GM19035 (cell line): ENCODE results near the gene NT5C3B.
"Not testable (repeated sequence)": the region's sequence is repeated elsewhere in the genome, so short reads cannot be mapped to it uniquely, and the experiment has no call there.

Experiments
- ATAC-seq: cut with Tn5 transposase; IDR thresholded peaks from one replicate; pipeline ENCODE4 v1.9.1; 2021; ENCODE audit not compliant: unreplicated experiment

The NT5C3B gene

DNA sequence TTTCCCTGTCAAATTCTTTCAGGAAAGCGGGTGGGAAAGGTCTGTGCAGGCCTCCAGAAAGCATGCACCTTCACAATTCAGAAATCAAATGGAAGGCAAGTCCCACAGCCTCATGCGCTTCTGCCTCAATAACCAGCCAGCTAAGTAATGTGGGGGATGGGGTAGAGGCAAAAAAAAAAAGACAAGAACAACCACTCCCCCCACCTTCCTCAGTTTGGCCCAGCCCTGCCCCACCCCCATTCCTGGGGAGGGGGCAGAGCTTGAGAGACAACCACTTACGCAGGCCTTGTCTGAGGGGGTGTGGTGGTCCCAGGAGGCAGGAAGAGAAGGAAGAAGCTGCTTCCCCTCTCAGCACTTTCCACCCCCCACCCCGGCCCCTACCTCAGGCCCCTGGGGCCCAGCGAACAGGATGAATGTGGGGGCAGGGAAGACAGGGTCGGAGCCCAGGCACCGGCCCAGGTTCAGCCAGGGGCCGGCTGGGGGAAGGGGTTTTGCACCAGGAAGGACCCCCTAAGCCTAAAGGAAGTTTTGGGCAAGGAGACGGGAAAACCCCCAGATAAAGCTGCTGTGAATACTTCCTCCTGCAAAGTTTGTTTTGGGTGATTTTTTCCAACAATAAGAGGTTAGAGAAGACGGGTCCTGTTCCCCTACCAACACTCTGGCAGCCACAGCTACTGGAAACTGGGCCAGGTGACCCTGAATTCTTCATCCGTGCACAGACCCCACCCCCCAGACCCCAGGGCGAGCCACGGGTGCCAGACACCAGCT lies 50.8 kb downstream of the NT5C3B start:
- ATAC-seq, result no peak

DNA sequence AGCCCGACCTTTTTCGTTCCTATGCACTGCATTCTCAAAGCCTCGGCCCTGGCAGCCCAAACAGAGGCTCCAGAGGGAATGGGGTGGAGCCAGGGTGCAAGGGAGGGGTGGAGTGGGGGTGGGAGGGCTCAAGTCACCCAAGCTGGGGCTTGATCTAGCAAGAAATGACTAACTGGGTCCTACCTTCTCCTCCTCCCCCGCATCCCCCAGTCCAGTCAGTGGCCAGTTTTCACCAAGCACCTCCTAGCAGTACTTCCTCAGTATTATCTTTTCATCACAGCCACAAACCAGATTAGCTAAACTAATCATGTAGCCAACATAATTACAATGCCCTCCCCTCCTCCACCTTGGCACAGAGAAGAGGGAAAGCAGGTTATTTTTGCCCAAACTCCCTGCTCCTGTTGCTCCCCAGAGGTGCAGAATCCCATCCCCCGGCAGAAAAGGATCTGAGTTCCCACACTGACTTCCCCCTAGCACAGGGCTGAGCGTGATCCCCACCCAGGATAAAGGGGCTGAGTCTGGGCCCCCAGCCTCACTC lies 51.8 kb downstream of the NT5C3B start:
- ATAC-seq, result no peak

DNA sequence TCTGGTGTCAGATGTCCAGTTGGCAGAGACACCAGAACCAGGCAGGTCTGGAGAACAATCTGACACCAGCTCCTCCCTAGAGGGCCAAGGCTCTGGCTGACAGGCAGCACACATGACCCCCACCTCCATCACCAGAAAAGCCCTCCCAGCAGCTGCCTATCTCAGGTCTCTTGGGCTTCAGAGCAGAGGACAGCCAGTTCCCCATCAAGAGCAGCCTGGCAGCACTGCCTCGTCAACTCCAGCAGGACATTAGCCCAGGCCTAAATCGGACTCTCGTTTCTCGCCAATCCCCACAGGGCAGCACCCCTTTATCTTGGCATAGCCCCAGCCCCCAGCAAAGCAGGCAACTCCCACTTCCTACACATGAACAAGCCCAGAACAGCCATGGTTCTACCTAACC lies 53.9 kb downstream of the NT5C3B start:
- no peak for ATAC-seq

DNA sequence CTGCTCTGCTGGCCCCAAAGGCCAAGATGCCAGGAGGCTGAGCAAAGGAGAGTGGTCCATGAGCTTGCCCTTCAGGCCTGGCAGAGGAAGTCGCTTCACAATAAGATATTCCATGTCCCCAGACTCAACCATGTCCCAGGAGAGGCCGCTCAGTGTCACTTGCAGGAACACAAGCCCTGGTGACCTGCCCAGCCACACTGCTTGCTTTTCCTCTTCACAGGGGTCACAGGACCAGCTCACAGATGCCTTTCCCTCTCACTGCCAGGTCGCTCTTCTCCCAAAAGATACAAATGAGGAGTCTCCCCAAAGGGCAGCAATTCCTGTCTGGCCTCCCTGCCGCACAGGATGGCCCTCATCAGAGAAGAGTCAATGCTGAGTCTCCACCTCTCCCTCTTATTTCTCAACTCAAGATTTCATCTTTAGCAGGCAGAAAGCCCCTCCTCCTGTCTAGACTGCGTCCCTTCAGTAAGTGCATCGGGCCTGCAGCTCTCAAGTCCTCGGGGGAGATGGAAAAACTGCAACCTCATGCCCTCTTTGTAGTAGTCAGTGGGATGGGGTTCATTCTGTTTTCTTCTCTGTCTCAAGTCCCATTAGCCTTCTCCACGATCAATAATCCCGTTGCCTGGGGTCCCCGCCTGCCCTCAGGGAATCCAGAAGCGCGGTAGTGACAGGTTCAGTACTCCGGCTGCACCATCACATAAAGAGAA lies 54.5 kb downstream of the NT5C3B start:
- ATAC-seq, result no peak

DNA sequence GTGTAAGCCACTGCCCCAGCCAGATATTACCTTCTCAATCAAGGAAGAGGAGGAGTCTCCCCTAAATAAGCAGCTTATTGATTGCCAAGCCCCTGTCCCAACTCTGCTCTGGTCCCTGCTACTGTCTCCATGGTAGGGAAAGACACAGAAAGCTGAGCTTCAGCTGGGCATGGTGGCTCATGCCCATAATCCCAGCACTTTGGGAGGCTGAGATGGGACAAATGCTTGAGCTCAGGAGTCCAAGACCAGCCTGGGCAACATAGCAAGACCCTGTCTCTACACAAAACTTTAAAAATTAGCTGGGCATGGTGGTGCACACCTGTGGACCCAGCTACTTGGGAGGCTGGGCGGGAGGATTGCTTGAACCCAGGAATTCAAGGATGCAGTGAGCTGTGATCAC lies 56.1 kb downstream of the NT5C3B start:
- no peak for ATAC-seq

- no peak for ATAC-seq
These were observed 58.4 kb downstream of the NT5C3B start for GRCh38 chr17:41777574-41778188.

DNA sequence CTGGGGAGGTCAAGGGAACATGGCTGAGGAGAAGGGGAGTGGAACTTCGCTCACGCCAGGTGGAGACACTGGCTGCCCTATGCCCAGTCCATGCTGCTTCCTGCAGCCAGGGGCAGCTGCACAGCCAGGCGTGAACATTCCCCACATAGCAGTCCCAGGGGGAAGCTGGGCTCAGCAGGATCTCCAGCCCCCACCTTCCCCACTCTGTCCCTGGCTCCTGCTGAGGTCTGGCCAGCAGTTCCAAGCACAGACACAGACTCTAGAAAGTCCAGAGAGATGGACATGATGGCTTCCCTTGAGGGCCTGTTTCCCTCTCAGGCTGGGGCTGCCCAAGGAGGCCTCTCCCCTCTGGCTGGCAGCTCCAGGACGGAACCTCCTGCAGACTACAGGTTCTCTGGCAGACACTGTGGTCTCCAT lies 58.9 kb downstream of the NT5C3B start:
- no peak for ATAC-seq

GRCh38 chr17:41776262-41776900 lies 59.7 kb downstream of the NT5C3B start:
- not testable (repeated sequence) for ATAC-seq

DNA sequence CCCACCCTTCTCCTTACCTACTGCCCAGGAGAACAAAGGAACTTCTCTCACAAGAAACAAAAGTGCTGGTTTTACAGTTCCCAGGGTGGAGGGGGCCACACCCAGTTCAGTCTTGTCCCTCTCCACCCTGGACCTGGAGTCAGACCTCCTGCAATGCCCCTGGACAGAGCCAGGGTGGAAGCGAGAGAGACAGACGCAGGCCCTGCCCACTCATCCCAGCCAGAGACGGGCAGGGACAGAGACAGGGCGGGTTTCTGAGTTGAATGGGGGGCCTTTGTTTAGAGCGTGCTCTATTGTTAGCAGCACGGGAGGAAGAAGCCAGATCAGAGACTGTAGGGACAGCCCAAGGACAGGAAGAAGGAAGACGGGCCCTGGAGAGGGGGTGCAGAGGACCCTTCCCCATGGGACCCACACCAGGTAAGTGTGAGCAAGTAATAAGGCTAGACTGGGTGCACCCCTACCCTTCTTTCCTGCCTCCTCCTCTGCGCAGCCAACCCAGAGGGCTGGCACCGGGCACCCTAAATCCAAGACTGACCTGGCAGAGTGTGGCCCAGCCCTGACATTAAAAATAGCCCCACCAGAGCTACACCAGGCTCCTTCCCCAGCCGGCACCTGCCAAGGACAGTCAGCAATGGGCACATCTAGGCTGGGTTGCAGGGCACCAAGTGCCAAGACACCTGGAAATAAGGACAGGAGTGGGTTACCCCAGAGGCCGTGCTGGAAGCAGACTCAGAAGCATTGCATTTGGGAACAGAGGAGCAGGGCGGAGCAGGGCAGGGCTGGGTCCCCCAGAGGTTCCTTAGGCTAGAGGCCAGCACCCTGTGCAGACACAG lies 60.4 kb downstream of the NT5C3B start:
- ATAC-seq, result no peak
